ENCODE results near the gene MARK4.
"Not testable (repeated sequence)": the region's sequence is repeated elsewhere in the genome, so short reads cannot be mapped to it uniquely, and the experiment has no call there.

MARK4 gene

GRCh38 chr19:45331411-45331810, 80.3 kb downstream of the MARK4 start:
- Mint-ChIP-seq H3K4me3 (no peak overlapping the region), H3K9me3 (no peaks in the 10 kb centered on the region), H3K4me1 (peaks cover 20% of the 10 kb centered on the region), H3K27me3 (ENCODE audit: low read depth, poor library complexity) (peaks cover 2% of the 10 kb centered on the region), H3K36me3 (ENCODE audit: low read depth) (no peaks in the 10 kb centered on the region), H3K27ac (no peak overlapping the region)
- no peak for TF ChIP-seq CTCF (IDR thresholded peaks at IDR 0.05)
- DNase-seq = no peak

- no peak for TF ChIP-seq CTCF (IDR thresholded peaks at IDR 0.05)
- DNase-seq = no peak
- Mint-ChIP-seq H3K9me3 (no peaks in the 10 kb centered on the region), H3K27me3 (ENCODE audit: low read depth, poor library complexity) (peaks cover 16% of the 10 kb centered on the region), H3K36me3 (ENCODE audit: low read depth) (no peaks in the 10 kb centered on the region), H3K27ac (peak overlapping the region; percentile 73), H3K4me3 (no peak overlapping the region), H3K4me1 (peaks cover 4% of the 10 kb centered on the region)
These were observed 82.7 kb downstream of the MARK4 start for GRCh38 chr19:45333609-45334303.

GRCh38 chr19:45334881-45335280, 83.8 kb downstream of the MARK4 start:
- not testable (repeated sequence) for H3K4me1 Mint-ChIP-seq; H3K4me3 Mint-ChIP-seq; DNase-seq; H3K27ac Mint-ChIP-seq; H3K9me3 Mint-ChIP-seq; H3K36me3 Mint-ChIP-seq (ENCODE audit: low read depth)
- peaks cover 27% of the 10 kb centered on the region for H3K27me3 Mint-ChIP-seq (ENCODE audit: low read depth, poor library complexity)

DNA sequence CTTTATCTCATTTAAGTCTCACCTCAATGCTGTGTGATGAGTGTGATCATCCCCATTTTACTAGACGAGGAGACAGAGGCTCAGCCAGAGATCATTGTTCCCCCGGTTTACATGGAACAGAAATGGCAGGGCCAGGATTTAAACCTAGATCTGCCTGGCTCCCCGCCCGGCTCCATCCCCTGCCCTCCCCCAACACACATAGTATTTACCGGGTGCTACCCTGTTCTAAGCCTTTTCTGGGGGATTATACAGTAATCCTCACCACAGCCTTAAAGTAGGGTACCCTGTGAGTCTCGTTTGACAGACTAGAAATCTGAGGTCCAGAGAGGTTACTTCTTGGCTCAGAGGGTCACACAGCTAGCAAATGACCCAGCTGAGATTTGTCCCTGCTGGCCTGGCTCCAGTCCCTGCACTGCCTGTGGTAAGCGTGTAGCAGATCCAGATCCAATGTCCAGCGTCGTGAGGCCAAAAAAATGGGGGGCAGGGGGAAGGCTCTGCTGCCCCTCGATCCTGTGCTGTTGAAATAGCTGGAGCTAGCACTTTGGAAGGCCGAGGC, 85.7 kb downstream of the MARK4 start:
- H3K27ac Mint-ChIP-seq = no peak overlapping the region
- TF ChIP-seq CTCF (IDR thresholded peaks at IDR 0.05) = no peak
- H3K4me1 Mint-ChIP-seq = peaks cover 9% of the 10 kb centered on the region
- H3K27me3 Mint-ChIP-seq (ENCODE audit: low read depth, poor library complexity) = peaks cover 33% of the 10 kb centered on the region
- no peak for DNase-seq
- H3K9me3 Mint-ChIP-seq = no peaks in the 10 kb centered on the region
- H3K4me3 Mint-ChIP-seq = no peak overlapping the region
- H3K36me3 Mint-ChIP-seq (ENCODE audit: low read depth) = no peaks in the 10 kb centered on the region

- Mint-ChIP-seq H3K9me3 (no peaks in the 10 kb centered on the region), H3K4me3 (peak overlapping the region; percentile 79), H3K4me1 (peaks cover 5% of the 10 kb centered on the region), H3K36me3 (ENCODE audit: low read depth) (no peaks in the 10 kb centered on the region), H3K27me3 (ENCODE audit: low read depth, poor library complexity) (peaks cover 33% of the 10 kb centered on the region), H3K27ac (no peak overlapping the region)
- DNase-seq = no peak
- TF ChIP-seq CTCF (IDR thresholded peaks at IDR 0.05) = no peak
These were observed 88.6 kb downstream of the MARK4 start for GRCh38 chr19:45339629-45340028.

- H3K27ac Mint-ChIP-seq = no peak within 1 kb of the TSS
- DNase-seq = peak; percentile 69
These were observed 89.3 kb downstream of the MARK4 start, which contains the start of gene KLC3 for GRCh38 chr19:45340232-45340898. KLC3 (plus strand) TSS chr19:45340750; CDS start chr19:45345542, 4,792 bp downstream.

More at GRCh38 chr19:45340232-45340898, 89.3 kb downstream of the MARK4 start, which contains the start of gene KLC3:
- H3K27me3 Mint-ChIP-seq (ENCODE audit: low read depth, poor library complexity) = peaks cover 36% of the 10 kb centered on the region
- H3K9me3 Mint-ChIP-seq = no peaks in the 10 kb centered on the region
- no peak for TF ChIP-seq CTCF (IDR thresholded peaks at IDR 0.05)
- peak within 1 kb of the TSS; percentile 79 for H3K4me3 Mint-ChIP-seq
- no peaks in the 10 kb centered on the region for H3K36me3 Mint-ChIP-seq (ENCODE audit: low read depth)
- peaks cover 5% of the 10 kb centered on the region for H3K4me1 Mint-ChIP-seq
